Calu3 (cell line): Measurements from ENCODE around the gene ICA1L. TPM values are rescaled to one million over a fixed set of nuclear protein-coding genes. Genes with fewer than 3 reads are reported as not detected.

Experiments
- BruUV-seq: library from RNA; stranded (reverse); fragments of 400-500 nt; replicated peaks from 2 replicates; lab custom pipeline; 2021; lab: Mats Ljungman, UMichigan
- CTCF ChIA-PET: fragments of 300-600 bp; sonication (Branson Sonifier 250); formaldehyde crosslinking; loops from one replicate; lab custom pipeline; 2022; ENCODE audit warnings: antibody characterized with exemption; lab: Charles Lee
- DNase-seq: peaks from one replicate; pipeline ENCODE4 v3.0.0; 2022
- H3K27ac Mint-ChIP-seq: one replicate; pipeline ENCODE4 v1.8.0; 2022; ENCODE audit warnings: mixed read lengths; ENCODE audit not compliant: unreplicated experiment
- H3K27me3 Mint-ChIP-seq: one replicate; pipeline ENCODE4 v1.8.0; 2022; ENCODE audit warnings: mixed read lengths; ENCODE audit not compliant: unreplicated experiment
- H3K36me3 Mint-ChIP-seq: one replicate; pipeline ENCODE4 v1.8.0; 2022; ENCODE audit warnings: mild to moderate bottlenecking, moderate library complexity, mixed read lengths; ENCODE audit not compliant: insufficient read depth, unreplicated experiment
- H3K4me1 Mint-ChIP-seq: one replicate; pipeline ENCODE4 v1.8.0; 2022; ENCODE audit warnings: mild to moderate bottlenecking, low read depth, mixed read lengths; ENCODE audit not compliant: unreplicated experiment
- H3K4me3 Mint-ChIP-seq: one replicate; pipeline ENCODE4 v1.8.0; 2022; ENCODE audit warnings: mild to moderate bottlenecking, low read depth, moderate library complexity, mixed read lengths; ENCODE audit not compliant: unreplicated experiment
- H3K9me3 Mint-ChIP-seq: one replicate; pipeline ENCODE4 v1.8.0; 2022; ENCODE audit warnings: low read depth, mixed read lengths; ENCODE audit not compliant: unreplicated experiment
- intact Hi-C: fragments of 100-400 bp; cut with micrococcal nuclease; formaldehyde crosslinking; loops from one replicate; pipeline ENCODE4 v1.10.0; 2022; ENCODE audit not compliant: unreplicated experiment
- total RNA-seq: library from RNA; stranded (reverse); gene quantifications from 2 replicates; pipeline ENCODE4 v1.2.3, GENCODE V29; 2022
- TF ChIP-seq, protein P1 (sequence below): fragments of 200-600 bp; IDR thresholded peaks from one replicate; pipeline ENCODE4 v1.8.0; 2022; ENCODE audit warnings: antibody characterized with exemption; ENCODE audit not compliant: unreplicated experiment

The ICA1L gene
- total RNA-seq, 1 experiment from 2014 or later = 1.3 TPM

DNA sequence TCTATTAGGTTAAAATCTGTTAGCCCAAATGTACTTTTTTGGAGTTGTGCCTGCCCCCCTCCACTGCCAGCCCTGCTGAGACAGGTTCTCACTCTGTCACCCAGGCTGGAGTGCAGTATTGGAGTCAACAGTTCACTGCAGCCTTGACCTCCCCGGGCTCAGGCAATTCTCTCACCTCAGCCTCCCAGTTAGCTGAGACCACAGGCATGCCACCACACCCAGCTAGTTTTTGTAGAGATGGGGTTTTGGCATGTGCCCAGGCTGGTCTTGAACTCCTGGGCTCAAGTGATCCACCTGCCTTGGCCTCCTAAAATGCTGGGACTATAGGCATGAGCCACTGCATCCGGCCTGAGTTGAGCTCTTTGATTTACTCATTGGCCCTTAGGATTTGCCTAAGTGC lies 110.7 kb downstream of the ICA1L start:
- BruUV-seq = no TSS peak
- TF ChIP-seq, protein P1, sequence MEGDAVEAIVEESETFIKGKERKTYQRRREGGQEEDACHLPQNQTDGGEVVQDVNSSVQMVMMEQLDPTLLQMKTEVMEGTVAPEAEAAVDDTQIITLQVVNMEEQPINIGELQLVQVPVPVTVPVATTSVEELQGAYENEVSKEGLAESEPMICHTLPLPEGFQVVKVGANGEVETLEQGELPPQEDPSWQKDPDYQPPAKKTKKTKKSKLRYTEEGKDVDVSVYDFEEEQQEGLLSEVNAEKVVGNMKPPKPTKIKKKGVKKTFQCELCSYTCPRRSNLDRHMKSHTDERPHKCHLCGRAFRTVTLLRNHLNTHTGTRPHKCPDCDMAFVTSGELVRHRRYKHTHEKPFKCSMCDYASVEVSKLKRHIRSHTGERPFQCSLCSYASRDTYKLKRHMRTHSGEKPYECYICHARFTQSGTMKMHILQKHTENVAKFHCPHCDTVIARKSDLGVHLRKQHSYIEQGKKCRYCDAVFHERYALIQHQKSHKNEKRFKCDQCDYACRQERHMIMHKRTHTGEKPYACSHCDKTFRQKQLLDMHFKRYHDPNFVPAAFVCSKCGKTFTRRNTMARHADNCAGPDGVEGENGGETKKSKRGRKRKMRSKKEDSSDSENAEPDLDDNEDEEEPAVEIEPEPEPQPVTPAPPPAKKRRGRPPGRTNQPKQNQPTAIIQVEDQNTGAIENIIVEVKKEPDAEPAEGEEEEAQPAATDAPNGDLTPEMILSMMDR = no peak
- intact Hi-C loops = no loop called here
- DNase-seq = no peak
- no peaks in the 10 kb centered on the region for H3K27me3 Mint-ChIP-seq
- CTCF ChIA-PET = no interaction called here
- no peaks in the 10 kb centered on the region for H3K36me3 Mint-ChIP-seq
- no peaks in the 10 kb centered on the region for H3K9me3 Mint-ChIP-seq
- H3K4me1 Mint-ChIP-seq = peaks cover 9% of the 10 kb centered on the region
- H3K27ac Mint-ChIP-seq = no peak overlapping the region
- H3K4me3 Mint-ChIP-seq = no peak overlapping the region

DNA sequence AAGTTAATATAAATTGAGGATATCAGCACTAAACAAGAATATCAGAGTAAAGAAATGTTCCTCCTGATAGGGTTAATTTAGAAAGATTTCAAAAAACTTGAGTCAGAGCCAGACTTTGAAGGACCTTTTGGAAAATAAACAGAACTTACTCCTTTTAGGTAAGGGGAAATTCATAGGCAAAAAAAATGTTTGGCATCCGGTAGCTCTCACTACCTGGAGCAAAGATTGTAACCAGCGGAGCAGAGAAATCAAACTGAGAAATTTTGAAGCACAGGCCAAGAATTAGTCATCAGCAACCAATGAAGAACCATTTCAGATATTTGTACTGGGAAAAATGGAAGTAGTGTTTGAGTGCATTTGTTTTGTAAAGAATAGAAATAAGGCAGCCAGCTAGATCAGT lies 113.0 kb downstream of the ICA1L start:
- H3K36me3 Mint-ChIP-seq = no peaks in the 10 kb centered on the region
- CTCF ChIA-PET = no interaction called here
- intact Hi-C loops = no loop called here

DNA sequence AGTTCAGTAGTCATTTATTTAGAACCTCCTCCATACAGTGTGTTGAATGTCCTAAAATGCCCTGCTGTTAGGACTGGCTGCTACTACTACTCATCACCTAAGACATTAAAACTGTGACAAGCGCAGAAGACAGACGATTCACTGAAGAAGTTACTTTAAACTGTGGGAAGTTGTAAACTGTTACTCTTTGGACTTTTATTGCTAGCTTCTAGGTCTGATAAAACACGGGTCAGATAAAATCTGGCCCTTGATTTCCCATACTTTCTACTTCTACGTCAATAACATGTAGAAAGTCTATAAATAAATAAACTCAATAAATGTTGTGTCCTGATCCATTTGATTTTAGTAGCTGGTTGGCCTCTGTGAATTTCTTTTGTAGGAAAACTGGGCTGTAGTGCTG lies 113.4 kb downstream of the ICA1L start:
- H3K36me3 Mint-ChIP-seq = no peaks in the 10 kb centered on the region
- H3K9me3 Mint-ChIP-seq = no peaks in the 10 kb centered on the region
- intact Hi-C loops = no loop called here
- CTCF ChIA-PET = no interaction called here
- no peak overlapping the region for H3K27ac Mint-ChIP-seq
- no peak for DNase-seq
- H3K27me3 Mint-ChIP-seq = no peaks in the 10 kb centered on the region
- no peak overlapping the region for H3K4me3 Mint-ChIP-seq
- BruUV-seq = no TSS peak
- TF ChIP-seq, protein P1 = no peak
- H3K4me1 Mint-ChIP-seq = peaks cover 9% of the 10 kb centered on the region

More for the DNA sequence above, 113.0 kb downstream of the ICA1L start:
- BruUV-seq = no TSS peak
- DNase-seq = no peak
- TF ChIP-seq, protein P1 = no peak
- no peaks in the 10 kb centered on the region for H3K27me3 Mint-ChIP-seq
- H3K4me1 Mint-ChIP-seq = peaks cover 9% of the 10 kb centered on the region
- no peak overlapping the region for H3K27ac Mint-ChIP-seq
- no peaks in the 10 kb centered on the region for H3K9me3 Mint-ChIP-seq
- H3K4me3 Mint-ChIP-seq = no peak overlapping the region

DNA sequence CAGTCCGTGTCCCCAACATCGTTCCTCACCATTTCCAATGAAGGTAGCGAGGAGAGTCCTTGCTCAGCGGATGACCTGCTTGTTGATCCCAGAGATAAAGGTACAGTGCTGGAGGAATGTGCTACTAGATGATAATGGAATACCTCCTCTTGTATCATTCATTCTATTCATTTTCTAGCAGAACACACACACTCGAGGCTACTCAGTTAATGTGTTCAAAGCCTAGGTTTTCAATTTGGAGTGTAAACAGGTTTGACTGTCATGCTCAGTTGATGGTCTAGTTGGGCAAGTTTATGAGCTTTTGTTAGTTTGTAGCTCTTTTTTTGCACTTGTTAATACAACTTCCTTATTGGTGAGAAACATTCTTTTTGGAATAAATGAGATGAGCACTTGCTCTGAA lies 114.2 kb downstream of the ICA1L start:
- Mint-ChIP-seq H3K4me1 (peaks cover 9% of the 10 kb centered on the region), H3K4me3 (no peak overlapping the region), H3K9me3 (no peaks in the 10 kb centered on the region), H3K27me3 (no peaks in the 10 kb centered on the region), H3K27ac (no peak overlapping the region), H3K36me3 (no peaks in the 10 kb centered on the region)
- CTCF ChIA-PET = no interaction called here
- DNase-seq = no peak
- TF ChIP-seq, protein P1 = no peak
- no TSS peak for BruUV-seq
- intact Hi-C loops = no loop called here
